ENCODE results near the gene FBXW5. TPM values are rescaled to one million over a fixed set of nuclear protein-coding genes. Genes with fewer than 3 reads are reported as not detected.

FBXW5 gene
- total RNA-seq, 1 donor from 2014 or later, result 81.5 TPM

GRCh38 chr9:136957901-136958300, 13.4 kb upstream of the FBXW5 start:
- no peak for ATAC-seq (ENCODE audit: low read depth)
- Mint-ChIP-seq H3K36me3 (ENCODE audit: low read depth) (no peaks in the 10 kb centered on the region), H3K9me3 (no peaks in the 10 kb centered on the region), H3K27me3 (peaks cover 2% of the 10 kb centered on the region), H3K27ac (no peak overlapping the region), H3K4me3 (no peak overlapping the region), H3K4me1 (no peaks in the 10 kb centered on the region)
- DNase-seq, result no peak
- intact Hi-C loops (cut with micrococcal nuclease), result no loop called here
- CTCF ChIA-PET, result no interaction called here
- POLR2A ChIA-PET, result interaction anchor here (0.6 kb wide), 1 partner anchor 177 kb away, joined by 4 read pairs; no protein-coding TSS in a partner anchor
- no peak for TF ChIP-seq CTCF (IDR thresholded peaks at IDR 0.05)

DNA sequence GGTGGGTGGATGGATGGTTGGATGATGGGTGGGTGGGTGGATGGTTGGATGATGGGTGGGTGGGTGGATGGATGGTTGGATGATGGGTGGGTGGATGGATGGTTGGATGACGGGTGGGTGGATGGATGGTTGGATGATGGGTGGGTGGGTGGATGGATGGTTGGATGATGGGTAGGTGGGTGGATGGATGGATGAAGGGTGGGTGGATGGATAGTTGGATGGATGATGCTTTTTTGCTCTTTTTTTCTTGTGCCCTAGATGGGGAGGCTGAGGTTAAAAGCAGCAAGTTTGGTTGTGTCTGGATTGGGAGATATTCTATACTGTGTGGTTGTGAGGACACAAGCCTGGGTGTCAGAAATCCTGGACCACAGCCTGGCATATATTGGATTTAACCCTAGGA, 12.9 kb upstream of the FBXW5 start:
- H3K27me3 Mint-ChIP-seq, result peaks cover 2% of the 10 kb centered on the region
- H3K9me3 Mint-ChIP-seq, result no peaks in the 10 kb centered on the region
- no peak overlapping the region for H3K27ac Mint-ChIP-seq
- intact Hi-C loops (cut with micrococcal nuclease), result no loop called here
- H3K4me3 Mint-ChIP-seq, result no peak overlapping the region
- ATAC-seq (ENCODE audit: low read depth) (no peak), DNase-seq (no peak)
- no peaks in the 10 kb centered on the region for H3K36me3 Mint-ChIP-seq (ENCODE audit: low read depth)
- no peaks in the 10 kb centered on the region for H3K4me1 Mint-ChIP-seq
- no peak for TF ChIP-seq CTCF (IDR thresholded peaks at IDR 0.05)
- ChIA-PET POLR2A (no interaction called here), CTCF (no interaction called here)

DNA sequence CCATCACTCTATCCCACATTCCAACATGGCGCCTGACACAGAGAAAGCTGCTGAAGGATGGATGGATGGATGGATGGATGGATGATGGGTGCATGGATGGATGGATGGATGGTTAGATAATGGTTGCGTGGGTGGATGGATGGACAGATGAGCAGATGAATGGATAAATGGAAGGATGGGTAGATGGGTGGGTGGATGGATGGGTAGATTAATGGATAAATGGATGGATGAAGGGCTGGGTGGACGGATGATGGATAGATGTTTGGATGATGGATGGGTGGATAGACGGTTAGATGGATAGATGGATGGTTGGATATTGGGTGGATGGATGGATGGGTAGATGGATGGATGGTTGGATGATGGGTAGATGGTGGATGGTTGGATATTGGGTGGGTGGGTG, 12.1 kb upstream of the FBXW5 start:
- ATAC-seq (ENCODE audit: low read depth), result no peak
- CTCF ChIA-PET, result no interaction called here
- no peak for TF ChIP-seq CTCF (IDR thresholded peaks at IDR 0.05)
- no peaks in the 10 kb centered on the region for H3K9me3 Mint-ChIP-seq
- H3K27me3 Mint-ChIP-seq, result peaks cover 2% of the 10 kb centered on the region
- POLR2A ChIA-PET, result no interaction called here
- no peaks in the 10 kb centered on the region for H3K4me1 Mint-ChIP-seq
- H3K36me3 Mint-ChIP-seq (ENCODE audit: low read depth), result no peaks in the 10 kb centered on the region
- H3K27ac Mint-ChIP-seq, result no peak overlapping the region
- no peak for DNase-seq
- intact Hi-C loops (cut with micrococcal nuclease), result no loop called here
- H3K4me3 Mint-ChIP-seq, result no peak overlapping the region

GRCh38 chr9:136955943-136956335, 11.4 kb upstream of the FBXW5 start:
- DNase-seq (no peak), ATAC-seq (ENCODE audit: low read depth) (no peak)
- Mint-ChIP-seq H3K4me3 (no peak overlapping the region), H3K9me3 (no peaks in the 10 kb centered on the region), H3K4me1 (no peaks in the 10 kb centered on the region), H3K27me3 (peaks cover 2% of the 10 kb centered on the region), H3K27ac (no peak overlapping the region), H3K36me3 (ENCODE audit: low read depth) (no peaks in the 10 kb centered on the region)
- CTCF ChIA-PET, result no interaction called here
- intact Hi-C loops (cut with micrococcal nuclease), result no loop called here
- TF ChIP-seq CTCF (IDR thresholded peaks at IDR 0.05), result no peak
- POLR2A ChIA-PET, result no interaction called here

- DNase-seq (no peak), ATAC-seq (ENCODE audit: low read depth) (no peak)
- Mint-ChIP-seq H3K4me1 (peaks cover 1% of the 10 kb centered on the region), H3K36me3 (ENCODE audit: low read depth) (no peaks in the 10 kb centered on the region), H3K27me3 (peaks cover 2% of the 10 kb centered on the region), H3K4me3 (no peak overlapping the region), H3K27ac (no peak overlapping the region), H3K9me3 (no peaks in the 10 kb centered on the region)
- CTCF ChIA-PET, result no interaction called here
- intact Hi-C loops (cut with micrococcal nuclease), result no loop called here
- POLR2A ChIA-PET, result no interaction called here
- no peak for TF ChIP-seq CTCF (IDR thresholded peaks at IDR 0.05)
Observed at GRCh38 chr9:136955202-136955942, 10.8 kb upstream of the FBXW5 start.
